ENCODE data around the gene MFSD6L. TPM values are rescaled to one million over a fixed set of nuclear protein-coding genes. Genes with fewer than 3 reads are reported as not detected.

The MFSD6L gene, protein sequence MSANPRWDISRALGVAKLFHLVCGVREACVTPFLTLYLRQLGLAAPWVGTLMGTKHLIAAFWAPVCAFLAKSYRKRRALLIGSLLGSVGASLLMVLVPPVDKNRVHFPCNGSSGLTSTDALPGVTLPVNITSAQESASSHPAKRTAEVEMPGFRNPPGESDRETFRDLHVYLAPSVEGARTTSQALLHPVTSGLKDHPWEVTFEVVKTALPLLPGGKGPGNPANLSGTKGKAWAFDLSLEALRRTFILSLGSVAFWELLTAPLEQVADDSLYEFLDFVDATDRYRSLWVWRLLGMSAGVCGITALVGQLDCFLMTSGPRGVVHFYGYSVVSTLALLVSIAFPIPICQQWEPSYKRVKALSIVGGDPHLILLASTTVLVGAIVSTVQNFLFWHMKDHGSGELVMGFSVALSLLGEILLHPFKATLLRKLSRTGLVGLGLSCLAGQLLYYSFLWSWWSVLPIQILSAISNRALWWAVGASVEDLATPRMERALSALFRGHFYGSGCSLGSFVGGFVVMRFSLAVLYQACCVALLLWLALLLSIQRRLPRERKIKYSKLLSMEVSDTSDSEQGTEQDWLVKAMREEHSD
- total RNA-seq: under 0.01 TPM

DNA sequence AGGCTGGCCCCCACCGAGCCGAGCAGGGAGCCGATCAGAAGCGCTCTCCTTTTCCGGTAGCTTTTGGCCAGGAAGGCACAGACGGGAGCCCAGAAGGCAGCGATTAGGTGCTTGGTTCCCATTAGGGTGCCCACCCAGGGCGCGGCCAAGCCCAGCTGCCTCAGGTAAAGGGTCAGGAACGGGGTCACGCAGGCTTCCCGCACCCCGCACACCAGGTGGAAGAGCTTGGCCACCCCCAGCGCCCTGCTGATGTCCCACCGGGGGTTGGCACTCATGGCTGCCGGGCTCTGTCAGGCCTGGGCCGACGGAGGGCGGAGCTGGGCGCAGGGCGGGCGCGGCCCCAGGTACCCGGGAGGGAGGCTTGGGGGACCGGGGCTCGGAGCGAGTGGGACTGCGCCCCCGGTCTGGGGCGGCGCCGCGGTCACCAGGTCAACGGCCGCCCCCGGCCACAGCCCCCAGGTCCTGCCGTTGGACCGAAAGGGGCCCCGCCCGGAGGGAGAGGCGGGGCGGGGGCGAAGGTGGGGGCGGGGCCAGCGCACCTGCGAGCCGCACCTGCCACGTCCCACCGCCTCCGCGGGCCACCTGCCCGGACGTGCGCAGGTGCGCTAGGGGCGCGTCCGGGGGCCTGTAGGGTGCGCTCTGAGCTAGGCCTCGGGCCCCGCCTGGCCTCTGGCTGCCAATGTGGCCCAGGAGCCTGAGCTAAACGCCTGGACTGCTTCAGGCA lies at the start of gene MFSD6L:
MFSD6L (minus strand) TSS at position 520 of the 724 bp plus-strand sequence; CDS start at position 275, 245 bp downstream.
- H3K9ac ChIP-seq (ENCODE audit: low read depth in 1 of 3, low read length in 3 of 3): no peak within 1 kb of the TSS
- H3K4me3 ChIP-seq (ENCODE audit: low read length in 3 of 3): no peak within 1 kb of the TSS
- H3K27ac ChIP-seq (ENCODE audit: low read depth, low read length): no peak within 1 kb of the TSS
- no peaks in the 10 kb centered on the region for H3K36me3 ChIP-seq (ENCODE audit: control insufficient read depth in 3 of 3, insufficient read depth in 3 of 3, low read length in 3 of 3)
- peaks cover 0 to 2% (median 0%) of the 10 kb centered on the region in 3 donors for H3K4me1 ChIP-seq (ENCODE audit: control insufficient read depth in 3 of 3, insufficient read depth in 3 of 3, low read length in 3 of 3)
- H3K9me3 ChIP-seq (ENCODE audit: control insufficient read depth in 3 of 3, low read length in 3 of 3): no peaks in the 10 kb centered on the region
- peaks cover 4 to 28% (median 28%) of the 10 kb centered on the region in 3 donors for H3K27me3 ChIP-seq (ENCODE audit: control insufficient read depth in 3 of 3, insufficient read depth in 3 of 3, low read length in 3 of 3)

DNA sequence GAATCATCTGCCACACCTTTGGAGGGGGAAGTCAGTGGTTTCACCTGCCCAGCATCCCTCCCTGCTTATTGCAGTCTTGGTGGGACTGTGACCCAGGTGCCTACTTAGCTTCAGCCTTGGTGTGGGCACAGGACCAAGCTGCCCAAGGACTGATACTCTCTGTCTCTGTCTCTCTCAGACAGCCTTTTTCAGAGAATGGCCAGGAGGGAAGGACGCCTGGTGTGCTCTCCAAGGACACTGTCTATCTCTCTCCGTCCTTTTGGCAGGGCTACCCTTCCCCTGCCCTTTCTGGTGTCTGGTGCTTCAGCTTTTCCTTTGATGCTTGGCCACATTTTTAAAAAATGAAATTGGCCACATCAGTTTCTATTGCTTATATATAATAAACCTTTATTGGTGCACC lies 48.7 kb upstream of the MFSD6L start:
- Histone ChIP-seq H3K27ac (ENCODE audit: low read depth, low read length) (no peak overlapping the region), H3K36me3 (ENCODE audit: control insufficient read depth in 3 of 3, insufficient read depth in 3 of 3, low read length in 3 of 3) (no peaks in the 10 kb centered on the region), H3K9me3 (ENCODE audit: control insufficient read depth in 3 of 3, low read length in 3 of 3) (peaks cover 0 to 2% (median 0%) of the 10 kb centered on the region in 3 donors), H3K4me3 (ENCODE audit: low read length in 3 of 3) (no peak overlapping the region), H3K9ac (ENCODE audit: low read depth in 1 of 3, low read length in 3 of 3) (no peak overlapping the region), H3K27me3 (ENCODE audit: control insufficient read depth in 3 of 3, insufficient read depth in 3 of 3, low read length in 3 of 3) (no peaks in the 10 kb centered on the region), H3K4me1 (ENCODE audit: control insufficient read depth in 3 of 3, insufficient read depth in 3 of 3, low read length in 3 of 3) (no peaks in the 10 kb centered on the region)

DNA sequence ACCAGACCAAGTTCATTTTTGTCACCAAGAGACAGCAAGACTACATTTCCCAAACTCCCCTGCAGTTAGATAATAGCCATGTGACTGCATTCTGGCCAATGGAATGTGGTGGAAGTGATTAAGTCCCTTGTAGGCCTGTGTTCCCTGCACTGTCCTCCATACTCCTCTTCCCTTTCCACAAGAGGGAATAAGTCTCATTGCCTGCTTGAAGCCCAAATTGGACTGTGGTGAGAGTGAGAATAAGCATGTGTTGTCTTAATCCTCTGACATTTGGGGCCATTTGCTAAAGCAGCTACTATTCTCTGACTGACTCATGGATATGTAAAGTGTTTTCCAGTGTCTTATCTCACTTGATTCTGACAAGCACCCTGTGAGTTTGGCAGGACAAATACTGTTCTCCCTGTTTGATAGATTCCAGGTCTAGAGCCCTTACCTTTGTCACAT lies 47.6 kb upstream of the MFSD6L start:
- Histone ChIP-seq H3K27ac (ENCODE audit: low read depth, low read length) (no peak overlapping the region), H3K4me1 (ENCODE audit: control insufficient read depth in 3 of 3, insufficient read depth in 3 of 3, low read length in 3 of 3) (no peaks in the 10 kb centered on the region), H3K4me3 (ENCODE audit: low read length in 3 of 3) (no peak overlapping the region), H3K36me3 (ENCODE audit: control insufficient read depth in 3 of 3, insufficient read depth in 3 of 3, low read length in 3 of 3) (no peaks in the 10 kb centered on the region), H3K27me3 (ENCODE audit: control insufficient read depth in 3 of 3, insufficient read depth in 3 of 3, low read length in 3 of 3) (no peaks in the 10 kb centered on the region), H3K9me3 (ENCODE audit: control insufficient read depth in 3 of 3, low read length in 3 of 3) (peaks cover 0 to 2% (median 0%) of the 10 kb centered on the region in 3 donors), H3K9ac (ENCODE audit: low read depth in 1 of 3, low read length in 3 of 3) (no peak overlapping the region)

DNA sequence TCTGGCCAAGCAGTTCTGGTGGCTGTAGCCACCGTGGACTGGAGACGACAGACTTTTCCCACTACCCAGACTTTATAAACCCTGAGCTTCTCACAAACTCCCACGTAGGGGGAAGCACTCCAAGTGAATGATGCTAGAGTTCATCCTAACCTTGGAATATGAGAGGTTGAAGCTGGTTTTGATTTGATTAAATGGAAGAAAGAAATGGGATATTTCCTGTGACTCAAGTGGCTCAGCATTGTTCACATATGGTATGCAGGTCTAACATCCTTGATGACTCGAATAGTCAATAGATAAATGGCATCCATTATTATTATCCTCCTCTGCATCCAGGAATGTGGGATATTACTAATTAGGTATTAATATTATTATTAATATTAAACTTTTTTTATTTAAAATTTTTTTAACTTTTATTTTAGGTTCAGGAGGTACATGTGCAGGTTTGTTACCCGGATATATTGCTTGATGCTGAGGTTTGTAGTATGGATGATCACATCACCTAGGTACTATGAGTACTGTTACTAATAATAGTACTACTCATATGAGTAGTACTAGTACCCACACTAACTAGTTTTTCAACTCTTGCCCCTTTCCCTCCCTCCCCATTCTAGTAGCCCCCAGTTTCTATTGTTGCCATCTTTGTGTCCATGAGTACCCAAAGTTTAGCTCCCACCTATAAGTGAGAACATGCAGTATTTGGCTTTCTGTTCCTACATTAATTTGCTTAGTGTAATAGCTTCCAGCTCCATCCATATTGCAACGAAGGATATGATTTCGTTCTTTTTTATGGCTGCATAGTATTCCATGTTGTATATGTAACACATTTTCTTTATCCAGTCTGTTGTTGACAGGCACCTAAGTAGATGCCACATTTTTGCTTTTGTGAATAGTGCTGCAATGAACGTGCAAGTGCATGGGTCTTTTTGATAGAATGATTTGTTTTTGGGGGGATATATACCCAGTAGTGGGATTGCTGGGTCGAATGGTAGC lies 45.4 kb upstream of the MFSD6L start:
- Histone ChIP-seq H3K36me3 (ENCODE audit: control insufficient read depth in 3 of 3, insufficient read depth in 3 of 3, low read length in 3 of 3) (no peaks in the 10 kb centered on the region), H3K27ac (ENCODE audit: low read depth, low read length) (no peak overlapping the region), H3K27me3 (ENCODE audit: control insufficient read depth in 3 of 3, insufficient read depth in 3 of 3, low read length in 3 of 3) (no peaks in the 10 kb centered on the region), H3K9ac (ENCODE audit: low read depth in 1 of 3, low read length in 3 of 3) (no peak overlapping the region), H3K4me3 (ENCODE audit: low read length in 3 of 3) (no peak overlapping the region), H3K9me3 (ENCODE audit: control insufficient read depth in 3 of 3, low read length in 3 of 3) (peaks cover 0 to 2% (median 0%) of the 10 kb centered on the region in 3 donors), H3K4me1 (ENCODE audit: control insufficient read depth in 3 of 3, insufficient read depth in 3 of 3, low read length in 3 of 3) (no peaks in the 10 kb centered on the region)

DNA sequence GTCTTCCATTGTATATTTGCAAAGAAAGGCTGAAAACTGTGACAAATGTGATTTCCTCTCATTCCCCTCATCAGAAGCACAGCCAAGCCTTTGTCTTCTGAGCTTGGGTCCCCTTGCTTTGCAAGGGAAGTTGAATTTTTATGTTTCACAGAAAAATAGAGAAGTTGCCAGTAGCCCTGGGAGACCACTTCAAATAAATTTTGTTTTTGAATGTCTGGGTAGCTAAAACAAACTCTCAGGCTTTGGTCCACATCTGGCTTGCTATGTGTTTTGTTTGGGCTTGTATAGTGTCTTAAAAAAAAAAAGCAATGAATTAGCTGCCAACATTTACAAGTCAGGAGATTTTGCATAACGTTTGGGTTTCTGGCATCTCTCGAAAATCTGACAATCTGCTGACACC lies 44.2 kb upstream of the MFSD6L start:
- H3K36me3 ChIP-seq (ENCODE audit: control insufficient read depth in 3 of 3, insufficient read depth in 3 of 3, low read length in 3 of 3): no peaks in the 10 kb centered on the region
- H3K27me3 ChIP-seq (ENCODE audit: control insufficient read depth in 3 of 3, insufficient read depth in 3 of 3, low read length in 3 of 3): peaks cover 0 to 4% (median 0%) of the 10 kb centered on the region in 3 donors
- H3K27ac ChIP-seq (ENCODE audit: low read depth, low read length): no peak overlapping the region
- H3K4me1 ChIP-seq (ENCODE audit: control insufficient read depth in 3 of 3, insufficient read depth in 3 of 3, low read length in 3 of 3): no peaks in the 10 kb centered on the region
- peaks cover 0 to 2% (median 0%) of the 10 kb centered on the region in 3 donors for H3K9me3 ChIP-seq (ENCODE audit: control insufficient read depth in 3 of 3, low read length in 3 of 3)
- no peak overlapping the region for H3K4me3 ChIP-seq (ENCODE audit: low read length in 3 of 3)
- H3K9ac ChIP-seq (ENCODE audit: low read depth in 1 of 3, low read length in 3 of 3): no peak overlapping the region

DNA sequence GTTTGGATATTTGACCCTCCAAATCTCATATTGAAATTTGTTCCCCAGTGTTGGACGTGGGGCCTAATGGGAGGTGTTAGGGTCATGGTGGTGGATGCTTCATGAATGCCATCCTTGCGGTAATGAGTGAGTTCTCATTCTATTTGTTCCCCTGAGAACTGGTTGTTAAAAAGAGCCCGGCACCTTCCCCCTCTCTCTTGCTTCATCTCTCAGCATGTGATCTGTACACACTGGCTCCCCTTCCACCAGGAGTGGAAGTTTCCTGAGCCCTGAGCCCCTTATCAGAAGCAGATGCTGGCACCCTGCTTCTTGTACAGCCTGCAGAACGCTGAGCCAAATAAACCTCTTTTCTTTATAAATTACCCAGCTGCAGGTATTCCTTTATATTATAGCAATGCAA lies 42.7 kb upstream of the MFSD6L start:
- H3K27ac ChIP-seq (ENCODE audit: low read depth, low read length): no peak overlapping the region
- H3K9ac ChIP-seq (ENCODE audit: low read depth in 1 of 3, low read length in 3 of 3): no peak overlapping the region
- peaks cover 0 to 2% (median 0%) of the 10 kb centered on the region in 3 donors for H3K9me3 ChIP-seq (ENCODE audit: control insufficient read depth in 3 of 3, low read length in 3 of 3)
- H3K36me3 ChIP-seq (ENCODE audit: control insufficient read depth in 3 of 3, insufficient read depth in 3 of 3, low read length in 3 of 3): no peaks in the 10 kb centered on the region
- no peak overlapping the region for H3K4me3 ChIP-seq (ENCODE audit: low read length in 3 of 3)
- H3K4me1 ChIP-seq (ENCODE audit: control insufficient read depth in 3 of 3, insufficient read depth in 3 of 3, low read length in 3 of 3): no peaks in the 10 kb centered on the region
- peaks cover 0 to 8% (median 4%) of the 10 kb centered on the region in 3 donors for H3K27me3 ChIP-seq (ENCODE audit: control insufficient read depth in 3 of 3, insufficient read depth in 3 of 3, low read length in 3 of 3)

DNA sequence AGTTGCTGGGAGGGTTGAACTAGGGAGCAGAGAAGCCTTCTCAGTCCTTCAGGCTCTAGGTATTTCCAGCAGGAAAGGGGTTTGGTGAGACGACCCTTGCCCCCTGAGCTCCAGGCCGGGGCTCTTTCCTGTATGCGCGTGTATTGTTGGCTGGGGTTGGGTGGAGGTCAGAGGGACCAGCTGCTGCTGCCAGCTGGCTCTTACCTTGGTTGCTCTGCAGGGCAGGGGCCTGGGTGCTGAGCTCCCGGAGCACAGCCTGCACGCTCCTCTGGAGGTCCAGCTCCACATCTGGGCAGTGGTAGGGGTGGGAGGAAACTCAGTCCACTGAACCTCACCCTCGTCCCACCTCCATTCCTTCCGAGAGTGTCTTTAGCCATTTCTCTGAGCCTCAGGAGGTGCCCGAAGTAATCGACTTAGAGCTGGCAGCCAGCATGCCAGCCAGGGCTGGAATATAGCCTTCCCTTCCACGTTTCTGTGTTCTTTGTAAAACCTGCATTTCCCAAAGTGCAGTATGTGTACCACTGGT lies 40.3 kb upstream of the MFSD6L start:
- no peaks in the 10 kb centered on the region for H3K4me1 ChIP-seq (ENCODE audit: control insufficient read depth in 3 of 3, insufficient read depth in 3 of 3, low read length in 3 of 3)
- no peak overlapping the region for H3K27ac ChIP-seq (ENCODE audit: low read depth, low read length)
- no peak overlapping the region for H3K9ac ChIP-seq (ENCODE audit: low read depth in 1 of 3, low read length in 3 of 3)
- peaks cover 0 to 15% (median 13%) of the 10 kb centered on the region in 3 donors for H3K27me3 ChIP-seq (ENCODE audit: control insufficient read depth in 3 of 3, insufficient read depth in 3 of 3, low read length in 3 of 3)
- no peaks in the 10 kb centered on the region for H3K36me3 ChIP-seq (ENCODE audit: control insufficient read depth in 3 of 3, insufficient read depth in 3 of 3, low read length in 3 of 3)
- H3K9me3 ChIP-seq (ENCODE audit: control insufficient read depth in 3 of 3, low read length in 3 of 3): peaks cover 0 to 2% (median 0%) of the 10 kb centered on the region in 3 donors
- H3K4me3 ChIP-seq (ENCODE audit: low read length in 3 of 3): no peak overlapping the region

DNA sequence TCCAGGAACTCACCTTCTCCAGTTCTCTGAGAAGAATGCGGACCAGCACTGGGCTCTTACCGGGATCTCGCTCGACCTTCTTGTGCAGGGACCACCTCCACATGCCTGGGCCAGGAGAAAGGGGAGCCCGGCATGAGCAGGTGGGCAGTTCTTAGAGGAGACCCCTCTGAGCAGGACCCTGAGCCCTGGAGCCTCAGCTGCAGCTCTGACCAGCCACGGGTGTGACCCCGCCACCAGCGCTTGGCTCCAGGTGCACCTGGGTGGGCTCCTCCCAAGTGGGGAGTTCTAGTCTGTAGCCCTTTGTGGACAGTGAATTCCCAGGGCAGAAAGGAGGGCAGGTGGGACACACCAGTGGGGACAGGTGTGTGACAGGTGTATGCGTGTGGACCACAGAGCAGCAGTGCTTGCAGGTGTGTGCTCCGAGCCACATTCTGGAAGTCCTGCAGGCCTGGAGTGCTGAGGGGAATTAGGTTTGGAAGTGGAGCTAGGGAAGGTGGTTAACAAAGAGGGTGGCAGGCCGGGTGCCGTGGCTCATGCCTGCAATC lies 39.5 kb upstream of the MFSD6L start:
- Histone ChIP-seq H3K4me3 (ENCODE audit: low read length in 3 of 3) (no peak overlapping the region), H3K27me3 (ENCODE audit: control insufficient read depth in 3 of 3, insufficient read depth in 3 of 3, low read length in 3 of 3) (peaks cover 0 to 15% (median 13%) of the 10 kb centered on the region in 3 donors), H3K9me3 (ENCODE audit: control insufficient read depth in 3 of 3, low read length in 3 of 3) (peaks cover 0 to under 1% (median 0%) of the 10 kb centered on the region in 3 donors), H3K27ac (ENCODE audit: low read depth, low read length) (no peak overlapping the region), H3K4me1 (ENCODE audit: control insufficient read depth in 3 of 3, insufficient read depth in 3 of 3, low read length in 3 of 3) (no peaks in the 10 kb centered on the region), H3K9ac (ENCODE audit: low read depth in 1 of 3, low read length in 3 of 3) (no peak overlapping the region), H3K36me3 (ENCODE audit: control insufficient read depth in 3 of 3, insufficient read depth in 3 of 3, low read length in 3 of 3) (no peaks in the 10 kb centered on the region)

All from skeletal muscle tissue (tissue), 4 donors.